Measurements from ENCODE around the gene ARPC4. TPM values are rescaled to one million over a fixed set of nuclear protein-coding genes. Genes with fewer than 3 reads are reported as not detected.
A peak's percentile ranks its signal among the peaks of the same experiment; 100 is the strongest.
"Not testable (repeated sequence)": the region's sequence is repeated elsewhere in the genome, so short reads cannot be mapped to it uniquely, and the experiment has no call there.

ARPC4 gene
- total RNA-seq, 1 donor from 2014 or later: 170 TPM

DNA sequence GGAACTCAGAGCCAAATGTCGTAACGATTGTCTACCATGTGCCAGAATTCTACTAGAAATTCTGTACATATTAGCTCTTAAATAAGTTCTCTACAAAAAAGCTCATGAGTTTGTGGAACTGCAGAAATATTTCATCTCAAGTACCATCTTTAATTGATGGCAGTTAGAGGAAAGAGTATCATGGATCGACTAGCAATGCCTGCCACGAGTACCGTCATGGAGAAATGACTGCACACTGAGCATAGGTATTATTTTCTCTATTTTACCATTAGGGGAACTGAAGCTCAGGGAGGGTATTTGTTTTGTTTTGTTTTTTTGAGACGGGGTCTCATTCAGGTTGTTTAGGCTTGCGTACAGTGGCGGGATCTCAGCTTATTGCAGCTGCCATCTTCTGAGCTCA is 48.1 kb downstream of the ARPC4 start:
- peaks cover 18% of the 10 kb centered on the region for H3K4me1 ChIP-seq
- no peak overlapping the region for H3K4me3 ChIP-seq
- ATAC-seq (no peak), DNase-seq (no peak)
- no peaks in the 10 kb centered on the region for H3K27me3 ChIP-seq (ENCODE audit: low read depth)
- TF ChIP-seq CTCF (IDR thresholded peaks at IDR 0.05): no peak
- no peak overlapping the region for H3K27ac ChIP-seq
- no peaks in the 10 kb centered on the region for H3K9me3 ChIP-seq
- intact Hi-C loops (cut with DNase I): no loop called here
- H3K36me3 ChIP-seq: peaks cover 48% of the 10 kb centered on the region

DNA sequence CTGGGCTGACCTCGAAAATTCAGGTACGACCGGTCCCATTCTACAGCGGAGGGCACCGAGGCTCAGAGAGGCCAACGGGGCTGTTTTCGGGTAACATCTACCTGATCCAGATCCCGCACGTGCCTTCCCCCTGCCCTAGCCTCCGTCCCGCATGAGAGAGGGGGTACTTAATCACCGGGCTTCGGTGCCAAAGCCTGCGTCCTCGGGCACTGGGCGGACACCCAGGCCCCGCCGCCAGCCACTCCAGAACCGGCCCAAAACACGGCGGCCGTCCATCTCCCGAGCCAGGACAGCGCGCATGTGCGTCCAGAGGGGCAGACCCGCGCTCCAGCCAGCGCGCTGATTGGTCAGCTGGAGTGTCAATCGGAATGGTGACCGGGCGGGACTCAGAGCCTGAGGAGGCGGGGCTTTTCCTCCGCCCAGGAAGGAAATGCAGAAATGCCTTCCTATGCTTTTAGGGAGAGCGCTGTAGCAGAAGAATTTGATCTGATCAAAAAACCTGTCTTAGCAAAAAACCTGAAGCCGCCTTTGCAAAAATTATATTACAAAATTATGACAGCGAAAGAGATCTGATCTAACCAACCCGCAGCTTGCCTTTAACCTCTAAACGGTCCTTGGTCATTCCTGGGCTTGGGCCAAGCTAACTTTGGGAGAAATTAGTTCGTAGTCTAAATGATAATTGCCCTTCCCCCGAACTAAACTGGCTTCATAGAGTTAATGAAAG is 51.0 kb downstream of the ARPC4 start, which contains the start of gene RPUSD3:
Gene RPUSD3 (minus strand): TSS at position 294 of the 724 bp plus-strand sequence. CDS start 18 bp downstream, at position 276.
- intact Hi-C loops (cut with DNase I): no loop called here
- no peaks in the 10 kb centered on the region for H3K27me3 ChIP-seq (ENCODE audit: low read depth)
- peak; percentile 97 for DNase-seq
- peak; percentile 99 to 100 for ATAC-seq
- H3K4me1 ChIP-seq: peaks cover 24% of the 10 kb centered on the region
- H3K4me3 ChIP-seq: peak within 1 kb of the TSS; percentile 86
- H3K9me3 ChIP-seq: no peaks in the 10 kb centered on the region
- peak within 1 kb of the TSS; percentile 78 for H3K27ac ChIP-seq
- H3K36me3 ChIP-seq: peaks cover 33% of the 10 kb centered on the region
- TF ChIP-seq CTCF (IDR thresholded peaks at IDR 0.05): no peak

- TF ChIP-seq CTCF (IDR thresholded peaks at IDR 0.05): no peak
- peak; percentile 41 for DNase-seq
- intact Hi-C loops (cut with DNase I): no loop called here
Measured at GRCh38 chr3:9846231-9846630, 53.3 kb downstream of the ARPC4 start.

DNA sequence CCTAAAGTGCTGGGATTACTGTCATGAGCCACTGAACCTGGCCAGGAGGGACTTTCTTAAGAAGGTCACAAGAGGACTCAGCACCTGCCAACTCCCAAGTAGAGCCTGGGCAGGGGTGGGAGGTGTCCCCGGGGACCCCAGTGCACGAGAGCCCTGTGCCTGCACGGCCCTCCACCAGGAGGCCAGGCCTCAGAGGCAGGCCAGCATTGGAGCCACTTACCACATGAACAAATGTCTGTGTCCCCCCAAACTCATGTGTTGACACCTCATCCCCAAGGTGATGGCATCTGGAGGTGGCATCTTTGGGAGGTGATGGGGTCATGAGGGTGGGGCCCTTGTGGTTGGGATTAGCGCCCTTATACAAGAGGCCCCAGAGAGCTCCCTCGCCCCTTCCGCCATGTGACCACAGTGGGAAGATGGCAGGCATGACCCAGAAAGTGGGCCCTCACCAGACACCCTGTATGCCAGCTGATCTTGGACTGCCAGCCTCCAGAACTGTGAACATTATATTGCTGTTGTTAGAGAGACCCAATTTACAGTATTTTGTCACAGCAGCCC is 54.1 kb downstream of the ARPC4 start:
- Histone ChIP-seq H3K4me3 (no peak overlapping the region), H3K36me3 (peaks cover 3% of the 10 kb centered on the region), H3K9me3 (no peaks in the 10 kb centered on the region), H3K27me3 (ENCODE audit: low read depth) (no peaks in the 10 kb centered on the region), H3K27ac (no peak overlapping the region), H3K4me1 (peaks cover 24% of the 10 kb centered on the region)
- intact Hi-C loops (cut with DNase I): no loop called here
- DNase-seq (peak; percentile 24), ATAC-seq (no peak)
- no peak for TF ChIP-seq CTCF (IDR thresholded peaks at IDR 0.05)

More at GRCh38 chr3:9846231-9846630, 53.3 kb downstream of the ARPC4 start:
- Histone ChIP-seq H3K27me3 (ENCODE audit: low read depth) (no peaks in the 10 kb centered on the region), H3K27ac (no peak overlapping the region), H3K36me3 (peaks cover 10% of the 10 kb centered on the region), H3K4me1 (peaks cover 24% of the 10 kb centered on the region), H3K9me3 (no peaks in the 10 kb centered on the region), H3K4me3 (no peak overlapping the region)
- ATAC-seq: no peak

DNA sequence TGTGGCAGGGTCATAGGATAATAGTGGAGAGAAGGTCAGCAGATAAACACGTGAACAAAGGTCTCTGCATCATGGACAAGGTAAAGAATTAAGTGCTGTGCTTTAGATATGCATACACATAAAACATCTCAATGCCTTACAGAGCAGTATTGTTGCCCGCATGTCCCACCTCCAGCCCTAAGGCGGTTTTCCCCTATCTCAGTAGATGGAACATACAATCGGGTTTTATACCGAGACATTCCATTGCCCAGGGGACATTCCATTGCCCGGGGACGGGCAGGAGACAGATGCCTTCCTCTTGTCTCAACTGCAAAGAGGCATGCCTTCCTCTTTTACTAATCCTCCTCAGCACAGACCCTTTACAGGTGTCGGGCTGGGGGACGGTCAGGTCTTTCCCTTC is 55.0 kb downstream of the ARPC4 start:
- H3K27ac ChIP-seq; intact Hi-C loops (cut with DNase I): not testable (repeated sequence)

DNA sequence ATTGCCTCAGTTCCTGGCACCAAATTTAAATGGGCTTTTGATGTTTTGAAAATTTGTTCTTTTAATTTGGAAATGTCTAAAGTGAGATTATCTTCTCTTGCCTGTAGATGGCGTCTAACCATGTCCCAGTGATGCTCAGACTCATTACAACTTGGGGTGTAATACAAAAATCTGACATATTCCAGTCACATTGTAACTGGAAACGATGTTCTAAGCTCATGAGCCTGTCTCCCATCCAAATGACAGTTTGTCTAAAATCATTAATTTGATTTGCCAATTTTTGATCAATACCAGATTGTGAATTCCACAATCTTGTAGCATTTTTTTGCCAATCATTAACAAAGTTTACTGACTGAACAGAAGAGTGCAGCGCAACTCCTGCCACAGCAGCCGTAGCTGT is 56.0 kb downstream of the ARPC4 start:
- ATAC-seq; intact Hi-C loops (cut with DNase I): not testable (repeated sequence)

More for the DNA sequence above, 55.0 kb downstream of the ARPC4 start:
- not testable (repeated sequence) for DNase-seq; H3K27me3 ChIP-seq (ENCODE audit: low read depth); H3K36me3 ChIP-seq; H3K4me3 ChIP-seq; ATAC-seq; H3K9me3 ChIP-seq
- H3K4me1 ChIP-seq: peaks cover 17% of the 10 kb centered on the region

DNA sequence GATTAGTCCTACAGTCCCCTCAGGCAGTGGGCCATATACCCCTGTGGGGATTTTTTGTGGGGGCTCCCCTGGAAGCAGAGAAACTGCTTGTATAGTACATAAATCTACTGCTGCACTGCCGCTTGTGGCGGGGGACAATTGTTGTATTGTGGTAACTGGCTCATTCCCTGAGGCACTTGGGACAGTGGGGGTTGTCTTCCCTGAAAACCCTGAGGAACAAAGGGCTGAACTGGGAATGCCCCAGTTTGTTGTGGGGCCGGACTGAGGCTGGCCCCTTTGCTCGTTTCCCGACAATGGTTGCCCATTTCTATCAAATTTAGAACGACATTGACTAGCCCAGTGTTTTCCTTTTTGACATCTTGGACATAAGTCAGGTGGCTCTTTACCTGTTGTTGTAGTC is 58.5 kb downstream of the ARPC4 start:
- peaks cover 12% of the 10 kb centered on the region for H3K4me1 ChIP-seq
- ATAC-seq; H3K9me3 ChIP-seq; intact Hi-C loops (cut with DNase I); DNase-seq; H3K27ac ChIP-seq; H3K36me3 ChIP-seq; H3K4me3 ChIP-seq; H3K27me3 ChIP-seq (ENCODE audit: low read depth): not testable (repeated sequence)

More for the DNA sequence above, 56.0 kb downstream of the ARPC4 start:
- H3K4me3 ChIP-seq; H3K9me3 ChIP-seq; H3K27ac ChIP-seq; H3K27me3 ChIP-seq (ENCODE audit: low read depth); H3K36me3 ChIP-seq: not testable (repeated sequence)
- DNase-seq: peak; percentile 14
- TF ChIP-seq CTCF (IDR thresholded peaks at IDR 0.05): peak; percentile 59
- peaks cover 12% of the 10 kb centered on the region for H3K4me1 ChIP-seq

DNA sequence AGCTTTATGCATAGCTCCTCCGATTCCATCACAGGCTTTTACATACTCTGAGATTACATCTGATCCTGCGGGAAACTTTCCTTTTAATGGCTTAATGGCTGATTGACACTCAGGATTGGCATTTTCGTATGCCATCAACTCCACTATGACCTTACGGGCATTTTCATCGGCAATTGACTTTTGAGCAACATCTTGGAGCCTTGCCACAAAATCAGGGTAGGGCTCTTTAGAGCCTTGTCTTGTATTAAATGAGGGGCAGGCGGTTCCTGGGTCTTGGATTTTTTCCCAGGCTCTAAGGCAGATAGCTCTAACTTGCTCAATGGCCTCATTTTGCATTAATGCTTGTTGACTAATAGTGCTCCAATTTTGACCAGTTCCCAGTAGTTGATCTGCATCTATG is 59.0 kb downstream of the ARPC4 start:
- DNase-seq: peak; percentile 19
- peaks cover 12% of the 10 kb centered on the region for H3K4me1 ChIP-seq
- H3K27me3 ChIP-seq (ENCODE audit: low read depth); H3K9me3 ChIP-seq; intact Hi-C loops (cut with DNase I); H3K27ac ChIP-seq; ATAC-seq; H3K4me3 ChIP-seq; H3K36me3 ChIP-seq: not testable (repeated sequence)
